ENCODE results near the gene RPH3AL.

GRCh38 chr17:250487-251300, 101.9 kb downstream of the RPH3AL start:
- TF ChIP-seq CTCF (IDR thresholded peaks at IDR 0.05 in 8 of 11, conservative IDR thresholded peaks at IDR 0.05 in 3 of 11) (no peak), POLR2A (IDR thresholded peaks at IDR 0.05) (no peak), POLR2AphosphoS5 (IDR thresholded peaks at IDR 0.05) (no peak)
